Endothelial cell of umbilical vein (primary cell): ENCODE data around the gene PERM1.
A peak's percentile ranks its signal among the peaks of the same experiment; 100 is the strongest.

Experiments used
- EZH2 ChIP-seq: IDR thresholded peaks from 2 replicates; pipeline ENCODE4 v1.6.1; 2012; ENCODE audit warnings: borderline replicate concordance, low read depth, mild to moderate bottlenecking, moderate library complexity, low read length, inconsistent platforms; ENCODE audit not compliant: severe bottlenecking
- POLR2A ChIP-seq: IDR thresholded peaks from 2 replicates; pipeline ENCODE4 v1.6.1; 2012; ENCODE audit warnings: low read depth, mild to moderate bottlenecking, control low read depth, low read length
- POLR2AphosphoS5 ChIP-seq: IDR thresholded peaks from 2 replicates; pipeline ENCODE4 v1.6.1; 2012; ENCODE audit warnings: low read depth, mild to moderate bottlenecking, control low read depth, low read length, moderate library complexity; ENCODE audit not compliant: insufficient read depth
- TF ChIP-seq, protein P1 (sequence below), 2 donors: IDR thresholded peaks; 1 replicate in 1 of 2; 2 replicates in 1 of 2; pipeline ENCODE4 v1.5.1; 2011; ENCODE audit warnings: low read length in 2 of 2, mild to moderate bottlenecking in 2 of 2, moderate library complexity in 2 of 2, control low read depth in 1 of 2, inconsistent platforms in 1 of 2, low read depth in 1 of 2; ENCODE audit not compliant: insufficient read depth in 1 of 2; ENCODE audit errors: extremely low read depth in 1 of 2
- TF ChIP-seq, protein P2 (sequence below): IDR thresholded peaks from 2 replicates; pipeline ENCODE4 v1.6.1; 2011; ENCODE audit not compliant: insufficient read depth, insufficient read length

DNA sequence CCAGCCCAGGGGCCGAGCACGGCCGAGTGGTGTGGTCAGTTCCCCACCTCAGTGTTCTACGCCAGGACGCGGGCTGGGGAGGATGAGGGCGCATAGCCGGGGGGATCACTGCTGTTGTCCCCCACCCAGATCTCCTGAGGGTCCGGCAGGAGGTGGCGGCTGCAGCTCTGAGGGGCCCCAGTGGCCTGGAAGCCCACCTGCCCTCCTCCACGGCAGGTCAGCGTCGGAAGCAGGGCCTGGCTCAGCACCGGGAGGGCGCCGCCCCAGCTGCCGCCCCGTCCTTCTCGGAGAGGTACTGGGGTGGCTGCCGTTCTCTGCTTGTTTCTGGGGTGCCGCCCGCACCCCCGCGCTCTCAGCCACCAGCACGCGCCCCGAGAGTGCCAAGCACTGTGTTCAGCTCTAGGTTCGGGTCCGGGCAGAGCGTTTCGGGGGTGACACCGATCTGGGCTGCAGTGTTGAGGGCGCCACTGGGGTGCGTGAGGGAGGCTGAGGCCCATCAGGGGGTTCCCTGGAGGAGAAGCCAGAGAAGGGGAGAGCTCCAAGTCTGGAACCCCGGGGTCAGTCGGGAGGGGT is 40.8 kb downstream of the PERM1 start:
- TF ChIP-seq, protein P1, sequence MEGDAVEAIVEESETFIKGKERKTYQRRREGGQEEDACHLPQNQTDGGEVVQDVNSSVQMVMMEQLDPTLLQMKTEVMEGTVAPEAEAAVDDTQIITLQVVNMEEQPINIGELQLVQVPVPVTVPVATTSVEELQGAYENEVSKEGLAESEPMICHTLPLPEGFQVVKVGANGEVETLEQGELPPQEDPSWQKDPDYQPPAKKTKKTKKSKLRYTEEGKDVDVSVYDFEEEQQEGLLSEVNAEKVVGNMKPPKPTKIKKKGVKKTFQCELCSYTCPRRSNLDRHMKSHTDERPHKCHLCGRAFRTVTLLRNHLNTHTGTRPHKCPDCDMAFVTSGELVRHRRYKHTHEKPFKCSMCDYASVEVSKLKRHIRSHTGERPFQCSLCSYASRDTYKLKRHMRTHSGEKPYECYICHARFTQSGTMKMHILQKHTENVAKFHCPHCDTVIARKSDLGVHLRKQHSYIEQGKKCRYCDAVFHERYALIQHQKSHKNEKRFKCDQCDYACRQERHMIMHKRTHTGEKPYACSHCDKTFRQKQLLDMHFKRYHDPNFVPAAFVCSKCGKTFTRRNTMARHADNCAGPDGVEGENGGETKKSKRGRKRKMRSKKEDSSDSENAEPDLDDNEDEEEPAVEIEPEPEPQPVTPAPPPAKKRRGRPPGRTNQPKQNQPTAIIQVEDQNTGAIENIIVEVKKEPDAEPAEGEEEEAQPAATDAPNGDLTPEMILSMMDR (IDR thresholded peaks at IDR 0.05; ENCODE audit: extremely low read depth in 1 of 2, insufficient read depth in 1 of 2, low read depth in 1 of 2, low read length in 2 of 2) = no peak
- TF ChIP-seq, protein P2, sequence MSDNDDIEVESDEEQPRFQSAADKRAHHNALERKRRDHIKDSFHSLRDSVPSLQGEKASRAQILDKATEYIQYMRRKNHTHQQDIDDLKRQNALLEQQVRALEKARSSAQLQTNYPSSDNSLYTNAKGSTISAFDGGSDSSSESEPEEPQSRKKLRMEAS = no peak
- no peak for TF ChIP-seq POLR2A
- no peak for TF ChIP-seq POLR2AphosphoS5
- peak; percentile 83 for TF ChIP-seq EZH2
